ENCODE data around the gene COL1A1. TPM values are rescaled to one million over a fixed set of nuclear protein-coding genes. Genes with fewer than 3 reads are reported as not detected.

The COL1A1 gene
- total RNA-seq, 4 donors from 2014 or later: 11.3 to 287 (median 31.9) TPM

GRCh38 chr17:50177476-50177875 lies 24.0 kb downstream of the COL1A1 start:
- no peaks in the 10 kb centered on the region for H3K27me3 ChIP-seq
- H3K9me3 ChIP-seq: no peaks in the 10 kb centered on the region
- peaks cover 0 to 25% (median 2%) of the 10 kb centered on the region in 4 donors for H3K4me1 ChIP-seq
- no peak for DNase-seq
- H3K4me3 ChIP-seq: no peak overlapping the region
- H3K27ac ChIP-seq: peak overlapping the region in 2 of 4 donors; percentile 23 to 72
- TF ChIP-seq CTCF (IDR thresholded peaks at IDR 0.05) (no peak), POLR2A (IDR thresholded peaks at IDR 0.05) (no peak)
- no peaks in the 10 kb centered on the region for H3K36me3 ChIP-seq

GRCh38 chr17:50176559-50177357 lies 24.7 kb downstream of the COL1A1 start:
- Histone ChIP-seq H3K27ac (peak overlapping the region in 1 of 4 donors; percentile 25), H3K27me3 (no peaks in the 10 kb centered on the region), H3K4me3 (no peak overlapping the region), H3K9me3 (no peaks in the 10 kb centered on the region), H3K4me1 (peaks cover 0 to 25% (median 2%) of the 10 kb centered on the region in 4 donors), H3K36me3 (no peaks in the 10 kb centered on the region)
- no peak for TF ChIP-seq POLR2A (IDR thresholded peaks at IDR 0.05)
- no peak for TF ChIP-seq CTCF (IDR thresholded peaks at IDR 0.05)
- DNase-seq: no peak

DNA sequence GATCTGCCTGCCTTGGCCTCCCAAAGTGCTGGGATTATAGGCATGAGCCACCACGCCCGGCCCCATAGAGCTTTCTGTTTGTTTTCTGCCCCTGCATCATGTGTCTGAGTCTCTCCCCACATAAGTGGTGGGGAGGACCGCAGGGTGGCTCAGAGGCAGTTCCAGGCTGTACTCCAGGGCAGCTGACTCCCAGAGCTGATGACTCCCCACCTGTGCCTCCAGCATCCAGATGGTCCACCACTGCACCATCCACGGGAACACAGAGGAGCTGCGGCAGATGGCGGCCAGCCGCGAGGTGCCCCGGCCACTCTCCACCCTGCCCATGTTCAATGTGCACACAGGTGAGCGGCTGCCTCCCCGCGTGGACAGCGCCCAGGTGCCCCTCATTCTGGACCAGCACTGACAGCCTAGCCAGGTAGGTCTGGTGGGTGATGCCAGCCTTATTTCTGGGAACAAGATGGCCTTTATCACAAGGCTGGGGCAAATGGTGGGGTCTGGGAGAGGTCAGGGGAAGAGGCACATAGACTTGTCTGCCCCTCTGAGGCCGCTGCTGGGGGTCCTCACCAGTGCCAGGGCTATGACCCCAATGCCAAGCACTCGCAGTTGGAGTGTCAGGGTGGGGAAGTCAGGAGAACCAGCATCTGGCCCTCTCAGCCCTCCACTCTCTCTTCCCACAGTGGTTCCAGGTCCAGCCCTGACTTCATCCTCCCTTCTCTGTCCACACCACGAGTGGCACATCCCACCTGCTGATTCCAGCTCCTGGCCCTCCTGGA lies 26.2 kb downstream of the COL1A1 start:
- no peaks in the 10 kb centered on the region for H3K9me3 ChIP-seq
- no peaks in the 10 kb centered on the region for H3K27me3 ChIP-seq
- no peaks in the 10 kb centered on the region for H3K36me3 ChIP-seq
- no peak for DNase-seq
- peaks cover 0 to 25% (median 2%) of the 10 kb centered on the region in 4 donors for H3K4me1 ChIP-seq
- TF ChIP-seq POLR2A (IDR thresholded peaks at IDR 0.05): no peak
- no peak for TF ChIP-seq CTCF (IDR thresholded peaks at IDR 0.05)
- H3K27ac ChIP-seq: peak overlapping the region in 1 of 4 donors; percentile 1
- no peak overlapping the region for H3K4me3 ChIP-seq

DNA sequence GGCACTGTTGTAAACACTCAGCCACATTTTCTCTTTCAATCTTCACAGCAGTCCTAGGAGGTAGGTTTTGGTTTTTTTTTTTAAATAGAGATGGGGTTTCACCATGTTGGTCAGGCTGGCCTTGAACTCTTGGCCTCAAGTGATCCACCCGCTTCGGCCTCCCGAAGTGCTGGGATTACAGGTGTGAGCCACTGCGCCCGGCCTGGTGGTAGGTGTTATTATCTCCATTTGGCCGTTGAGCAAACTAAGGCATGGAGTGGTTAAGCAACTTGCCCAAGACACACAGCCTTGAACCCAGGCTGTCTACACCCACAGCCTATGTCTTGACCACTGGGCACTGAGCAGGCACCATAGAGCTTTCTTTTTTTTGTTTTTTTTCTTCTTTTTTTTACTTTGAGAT lies 27.0 kb downstream of the COL1A1 start:
- H3K9me3 ChIP-seq: no peaks in the 10 kb centered on the region
- H3K36me3 ChIP-seq: no peaks in the 10 kb centered on the region
- H3K27me3 ChIP-seq: no peaks in the 10 kb centered on the region
- DNase-seq: no peak
- H3K4me1 ChIP-seq: peaks cover 0 to 25% (median 2%) of the 10 kb centered on the region in 4 donors
- H3K4me3 ChIP-seq: no peak overlapping the region
- TF ChIP-seq POLR2A (IDR thresholded peaks at IDR 0.05) (no peak), CTCF (IDR thresholded peaks at IDR 0.05) (no peak)
- H3K27ac ChIP-seq: no peak overlapping the region

GRCh38 chr17:50173335-50173941 lies 28.0 kb downstream of the COL1A1 start:
- no peaks in the 10 kb centered on the region for H3K9me3 ChIP-seq
- H3K4me3 ChIP-seq: no peak overlapping the region
- peak overlapping the region in 3 of 4 donors; percentile 45 to 65 (median 61) for H3K27ac ChIP-seq
- no peak for TF ChIP-seq CTCF (IDR thresholded peaks at IDR 0.05)
- TF ChIP-seq POLR2A (IDR thresholded peaks at IDR 0.05): no peak
- peaks cover 0 to 22% (median 2%) of the 10 kb centered on the region in 4 donors for H3K4me1 ChIP-seq
- no peaks in the 10 kb centered on the region for H3K27me3 ChIP-seq
- no peak for DNase-seq
- H3K36me3 ChIP-seq: no peaks in the 10 kb centered on the region
